ENCODE results near the gene EFCAB6.

Gene EFCAB6

DNA sequence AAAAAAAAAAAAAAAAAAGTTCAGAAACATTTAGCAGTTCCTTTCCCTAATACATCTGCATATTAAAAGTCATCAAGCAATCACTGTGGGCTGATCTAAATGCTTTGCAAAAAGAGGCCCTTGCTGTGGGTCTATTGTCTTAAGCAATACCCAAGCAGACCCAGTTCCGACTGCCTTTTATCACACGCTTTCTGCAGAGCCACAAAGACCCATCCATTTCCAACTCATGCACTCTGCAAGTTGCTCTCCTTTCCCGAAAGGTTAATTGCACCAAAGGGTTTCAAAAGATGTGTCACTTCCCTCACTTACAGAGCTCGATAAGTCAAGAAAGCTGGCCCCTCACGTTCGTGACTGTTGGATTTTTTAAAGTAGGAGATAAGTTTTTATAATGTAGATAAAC is 261.4 kb downstream of the EFCAB6 start:
- no peak for DNase-seq (ENCODE audit: low spot score)

- DNase-seq (ENCODE audit: low spot score): no peak
These were observed 262.0 kb downstream of the EFCAB6 start for GRCh38 chr22:43550024-43550620.

DNA sequence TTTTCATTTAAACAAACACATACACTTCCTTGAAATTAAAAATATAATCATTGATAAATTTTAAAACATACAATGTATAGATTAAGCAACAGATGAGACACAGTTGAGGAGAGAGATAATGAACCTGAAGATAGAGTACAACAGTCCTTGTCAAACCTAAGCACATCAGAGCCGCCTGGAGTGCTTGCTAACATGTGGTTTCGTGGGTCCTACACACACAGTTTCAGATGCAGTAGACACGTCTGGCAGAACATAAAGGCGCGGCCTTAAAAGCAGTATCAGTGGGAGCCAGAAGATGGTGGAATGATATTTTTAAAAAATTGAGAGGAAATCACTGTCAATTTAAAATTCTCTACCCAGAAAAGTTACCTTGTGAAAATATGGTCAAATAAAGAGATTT is 265.9 kb downstream of the EFCAB6 start:
- DNase-seq (ENCODE audit: low spot score): no peak

DNA sequence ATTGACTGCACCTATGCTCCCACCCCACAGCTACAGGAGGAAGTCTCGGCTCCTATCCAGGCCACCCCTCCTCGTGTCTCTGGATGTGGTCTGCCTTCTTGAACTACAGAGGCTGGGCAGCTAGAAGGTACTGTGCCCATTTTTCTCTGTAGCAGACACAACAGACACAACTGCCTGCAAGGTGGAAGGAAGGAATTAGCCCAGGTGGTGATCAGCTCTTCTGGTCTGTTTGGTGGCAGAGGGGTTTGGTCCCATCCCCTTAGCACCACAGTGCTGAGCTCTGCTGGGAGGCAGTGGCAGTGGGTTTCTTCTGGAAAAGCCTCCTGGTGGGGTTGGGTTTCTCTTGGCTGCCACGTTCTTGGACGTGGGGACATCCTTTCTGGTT is 267.8 kb downstream of the EFCAB6 start:
- DNase-seq (ENCODE audit: low spot score): no peak

DNA sequence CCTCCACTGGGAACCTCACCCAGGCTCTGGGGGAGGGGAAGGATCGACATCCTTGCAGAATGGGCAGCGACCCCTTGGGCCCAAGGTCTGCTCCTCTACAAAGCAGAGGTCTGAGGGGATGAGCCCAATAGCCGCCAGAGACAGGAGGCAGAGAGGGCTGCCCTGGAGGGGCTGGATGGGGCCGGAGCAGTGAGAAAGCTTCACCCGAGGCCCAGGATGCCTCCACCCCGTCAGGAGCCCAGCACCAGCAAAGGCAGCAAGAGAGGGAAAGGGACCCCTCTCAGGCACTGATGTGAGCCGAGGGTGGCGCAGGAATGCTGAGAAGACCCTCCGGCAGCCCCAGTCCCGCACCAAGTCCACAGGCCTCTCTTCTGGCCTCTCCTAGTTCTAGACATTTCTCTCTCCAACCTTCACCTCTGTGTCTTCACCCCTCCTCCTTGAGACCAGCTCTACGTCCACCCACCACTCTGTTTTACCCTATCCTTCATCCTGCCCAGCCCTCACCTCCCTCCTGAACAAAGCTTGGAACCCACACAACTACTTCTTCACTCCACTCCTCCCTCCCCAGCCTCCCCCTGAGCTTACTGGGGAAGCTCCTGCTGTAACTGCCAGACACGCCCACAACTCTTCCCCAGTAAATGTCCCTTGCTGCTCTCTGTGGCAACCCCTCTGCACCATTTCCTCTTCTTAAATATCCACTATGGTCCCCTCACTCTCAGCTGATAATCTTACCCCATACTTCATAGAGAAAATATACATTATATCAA is 268.4 kb downstream of the EFCAB6 start:
- no peak for DNase-seq (ENCODE audit: low spot score)

- no peak for DNase-seq (ENCODE audit: low spot score)
These were observed 269.2 kb downstream of the EFCAB6 start for GRCh38 chr22:43542681-43543521.

GRCh38 chr22:43541462-43542407 is 270.4 kb downstream of the EFCAB6 start:
- no peak for DNase-seq (ENCODE audit: low spot score)

DNA sequence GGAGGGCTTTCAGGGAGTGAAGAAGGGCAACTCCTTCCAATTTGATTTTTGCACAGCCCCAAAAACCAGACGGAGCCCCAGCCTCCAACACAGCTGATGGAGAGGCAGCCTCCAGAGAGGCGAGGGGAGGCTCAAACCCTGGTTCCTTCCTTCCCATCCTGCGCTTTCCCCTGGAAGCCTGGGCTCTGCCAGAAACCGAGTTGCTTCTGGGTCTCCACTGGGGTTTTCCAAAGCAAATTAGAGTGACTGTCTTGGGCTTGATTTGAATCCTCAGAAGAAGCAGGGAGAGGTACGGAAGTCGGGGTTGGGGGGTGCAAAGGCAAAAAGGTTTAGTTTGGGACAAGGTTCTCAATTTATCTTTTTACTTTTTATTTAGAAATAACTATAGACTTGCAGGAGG is 271.1 kb downstream of the EFCAB6 start:
- DNase-seq (ENCODE audit: low spot score): no peak

DNA sequence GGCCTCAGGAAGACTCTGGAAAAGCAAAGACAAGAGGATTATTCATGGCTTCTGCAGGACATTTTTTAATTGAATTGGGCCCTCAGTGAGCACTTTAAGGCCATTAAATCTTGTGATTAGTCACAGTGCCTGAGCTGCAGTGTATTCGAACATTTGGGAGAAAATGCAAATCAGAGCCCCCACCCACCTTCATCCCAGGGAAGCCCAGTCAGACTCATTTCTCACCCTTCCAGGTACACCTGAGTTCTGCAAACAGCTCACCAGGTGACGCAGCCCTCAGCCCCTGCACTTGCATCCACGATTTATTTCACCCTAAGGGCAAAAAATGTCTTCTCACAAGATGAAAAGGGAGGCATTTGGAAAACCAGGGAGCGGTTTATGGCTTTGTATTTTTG is 271.6 kb downstream of the EFCAB6 start:
- no peak for DNase-seq (ENCODE audit: low spot score)

GRCh38 chr22:43539572-43540528 is 272.3 kb downstream of the EFCAB6 start:
- DNase-seq (ENCODE audit: low spot score): no peak

DNA sequence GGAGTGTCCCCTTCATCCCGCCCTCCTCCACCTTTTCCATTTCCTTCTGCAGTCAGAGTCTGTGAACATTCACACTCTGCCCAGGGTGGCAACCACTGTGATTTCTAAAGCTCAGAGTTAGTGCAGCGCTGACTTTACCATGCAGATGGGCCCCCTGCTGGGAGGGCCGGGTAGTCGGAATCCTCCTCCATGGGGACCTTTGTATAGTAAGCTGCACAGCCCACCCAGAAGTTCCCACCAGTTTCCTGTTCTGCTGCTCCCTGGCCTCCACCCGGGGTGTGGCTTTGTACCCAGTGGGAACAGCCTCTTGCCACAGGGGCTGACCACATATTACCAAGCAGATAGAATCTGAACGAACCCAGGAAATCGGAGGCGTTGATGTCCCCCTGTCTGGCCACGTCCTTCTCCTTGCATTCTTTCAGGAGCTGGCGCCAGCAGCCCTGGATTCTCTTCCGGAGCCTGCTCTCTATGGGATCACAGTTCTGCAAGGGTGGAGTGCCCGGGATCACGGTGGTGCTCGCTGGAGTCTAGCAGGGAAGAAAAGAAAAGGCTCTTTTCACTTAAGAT is 275.0 kb downstream of the EFCAB6 start:
- DNase-seq (ENCODE audit: low spot score): no peak

DNA sequence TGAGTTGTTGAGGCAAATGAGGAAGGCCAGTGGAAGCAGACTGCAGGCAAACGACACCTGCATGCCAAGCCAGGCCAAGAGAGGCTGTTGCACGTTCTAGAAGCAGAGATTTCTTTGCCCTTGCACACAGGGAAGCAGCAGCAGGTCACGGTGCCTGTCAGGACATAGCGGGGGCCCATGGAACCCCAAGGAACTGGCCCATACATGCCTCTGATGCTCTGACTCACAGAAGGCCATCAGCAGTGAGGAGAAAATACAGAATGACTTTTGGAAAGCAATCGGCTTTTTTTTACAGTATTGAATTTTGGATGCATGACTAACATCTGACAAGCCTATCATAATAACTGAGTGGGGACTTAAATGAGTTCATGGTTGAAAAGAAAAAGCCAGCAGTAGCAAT is 276.4 kb downstream of the EFCAB6 start:
- no peak for DNase-seq (ENCODE audit: low spot score)

DNA sequence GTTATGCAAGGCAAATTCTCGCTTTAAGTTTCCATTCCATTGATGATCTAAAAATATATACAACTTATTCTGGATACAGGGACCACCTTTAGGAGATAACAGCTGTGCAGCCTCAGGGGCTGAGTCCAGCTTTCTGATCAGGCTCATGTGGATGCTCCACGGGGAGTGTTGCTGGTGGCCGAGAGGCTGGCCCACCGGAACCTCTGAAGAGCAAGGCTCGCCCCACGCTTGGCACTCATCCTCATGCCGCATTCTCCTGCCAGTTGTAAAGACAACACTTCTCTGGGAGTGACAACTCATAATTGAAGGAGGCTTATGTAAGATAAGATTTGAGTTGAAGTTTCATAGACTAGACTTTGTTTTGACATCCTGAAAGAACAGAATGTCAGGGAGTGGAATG is 276.8 kb downstream of the EFCAB6 start:
- no peak for DNase-seq (ENCODE audit: low spot score)

GRCh38 chr22:43534916-43535315 is 277.2 kb downstream of the EFCAB6 start:
- no peak for DNase-seq (ENCODE audit: low spot score)

DNA sequence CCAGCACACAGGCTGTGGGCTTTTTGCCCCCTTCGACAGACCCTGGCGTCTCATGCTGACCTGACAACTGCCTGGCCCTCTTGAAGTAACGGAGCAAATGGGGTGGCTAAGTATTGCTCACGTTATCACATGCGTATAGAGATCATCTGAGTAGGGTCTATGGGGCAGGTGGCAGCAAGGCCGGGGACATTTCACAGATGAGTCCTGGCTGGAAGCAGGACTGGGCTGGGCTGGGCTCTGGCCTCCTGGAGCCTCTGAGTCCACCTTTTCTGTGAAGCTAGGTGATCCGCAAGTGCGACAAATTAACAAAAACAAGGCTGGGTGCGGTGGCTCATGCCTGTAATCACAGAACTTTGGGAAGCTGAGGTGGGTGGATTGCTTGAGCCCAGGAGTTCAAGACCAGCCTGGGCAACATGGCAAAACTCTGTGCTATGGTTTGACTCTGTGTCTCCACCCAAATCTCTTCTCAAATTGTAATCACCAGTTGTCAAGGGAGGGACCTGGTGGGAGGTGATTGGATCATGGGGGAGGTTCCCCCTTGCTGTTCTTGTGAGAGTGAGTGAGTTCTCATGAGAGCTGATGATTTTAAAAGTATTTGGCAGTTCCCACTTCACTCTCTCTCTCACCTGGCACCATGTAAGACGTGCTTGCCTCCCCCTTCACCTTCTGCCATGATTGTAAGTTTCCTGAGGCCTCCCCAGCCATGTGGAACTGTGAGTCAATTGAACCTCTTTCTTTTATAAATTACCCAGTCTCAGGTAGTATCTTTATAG is 278.3 kb downstream of the EFCAB6 start:
- DNase-seq (ENCODE audit: low spot score): no peak

- DNase-seq (ENCODE audit: low spot score): no peak
These were observed 279.0 kb downstream of the EFCAB6 start for GRCh38 chr22:43533156-43533530.

DNA sequence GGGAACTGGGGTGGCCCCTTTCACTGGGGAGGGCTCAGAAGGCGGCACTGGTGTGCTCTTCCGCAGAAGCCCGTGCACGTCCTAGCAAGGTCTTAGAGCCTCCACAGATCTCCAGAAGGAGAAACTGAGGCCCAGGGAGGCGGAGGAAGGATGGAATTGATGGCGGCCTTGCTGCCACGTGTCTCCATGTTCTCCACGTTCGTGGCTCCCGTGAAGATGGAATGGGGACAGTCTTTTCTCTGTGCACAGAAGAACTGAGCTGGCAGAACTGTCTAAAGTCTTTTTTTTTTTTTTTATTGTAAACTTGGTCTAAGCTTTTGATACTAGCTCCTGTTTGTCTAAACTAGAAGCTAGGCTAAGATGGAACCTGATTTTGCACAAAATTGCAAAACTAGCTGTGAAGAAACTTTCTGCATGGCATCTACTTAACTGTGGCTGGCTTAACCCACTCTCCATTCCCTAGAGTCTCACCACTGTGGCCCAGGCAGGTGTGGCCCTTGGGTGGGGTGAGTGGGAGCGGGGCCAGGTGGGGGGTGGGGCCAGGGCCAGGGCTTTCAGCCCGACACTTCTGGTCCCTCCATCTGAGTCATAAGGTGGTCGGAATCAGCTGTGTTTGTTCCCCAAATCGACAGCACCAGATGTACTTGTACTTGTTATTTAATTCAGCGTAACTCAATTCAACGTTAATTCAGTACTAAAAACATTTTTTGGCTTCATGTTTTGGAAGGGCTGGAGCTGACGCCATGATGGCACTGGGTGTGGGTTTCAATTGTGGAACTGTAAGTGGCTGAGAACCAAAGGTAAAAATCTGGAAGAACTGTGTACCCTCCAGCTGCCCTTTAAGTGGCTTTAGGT is 279.6 kb downstream of the EFCAB6 start:
- DNase-seq (ENCODE audit: low spot score): no peak

DNA sequence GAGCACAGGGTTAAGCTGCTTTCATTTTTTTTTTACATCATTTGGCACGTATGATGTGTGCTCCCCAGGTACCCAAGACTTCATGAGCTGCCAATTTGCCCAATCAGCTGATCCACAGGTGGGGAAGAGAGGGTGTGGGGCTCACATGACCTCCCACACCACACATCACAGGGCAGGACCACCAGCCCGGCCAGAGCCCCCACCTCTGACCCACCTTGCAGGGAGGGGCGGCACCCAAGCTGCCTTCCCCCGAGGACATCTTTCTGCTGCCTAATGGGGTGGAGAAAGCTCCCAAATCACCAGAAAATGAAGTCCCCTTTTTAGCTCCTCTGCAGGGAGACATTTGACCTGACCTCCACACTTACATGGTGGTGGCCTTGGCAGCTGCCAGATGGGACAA is 280.5 kb downstream of the EFCAB6 start:
- DNase-seq (ENCODE audit: low spot score): no peak
